Measurements from ENCODE around the gene CDC5L. TPM values are rescaled to one million over a fixed set of nuclear protein-coding genes. Genes with fewer than 3 reads are reported as not detected.
"Not testable (repeated sequence)": the region's sequence is repeated elsewhere in the genome, so short reads cannot be mapped to it uniquely, and the experiment has no call there.

The CDC5L gene
- total and polyA plus RNA-seq, 11 donors: 5.8 to 24.8 (median 18.5) TPM

DNA sequence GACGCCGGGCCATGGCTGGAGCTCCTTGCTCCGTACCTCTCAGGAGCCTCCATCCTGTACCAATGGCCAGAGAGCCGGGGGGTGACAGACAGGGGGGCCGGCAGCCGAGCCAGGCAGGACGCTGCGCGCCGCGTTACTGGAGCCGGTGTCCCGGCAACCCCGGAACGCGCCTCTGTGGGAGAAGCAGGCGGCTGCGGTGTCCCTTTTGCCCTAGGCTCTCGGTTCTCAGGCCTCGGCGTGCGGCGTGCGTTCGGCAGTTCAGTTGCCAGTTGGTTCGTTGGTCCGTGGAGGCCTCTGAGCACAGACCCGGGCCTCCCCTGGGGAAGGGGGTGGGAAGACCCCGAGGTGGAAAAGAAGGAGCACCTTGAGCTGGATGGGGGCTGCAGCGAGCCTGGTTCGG is 45.0 kb upstream of the CDC5L start, which contains the start of gene SPATS1:
Gene SPATS1, plus strand, starts transcription at position 162 of the 400 bp plus-strand sequence. CDS start 446 bp downstream, outside the sequence.
- peak within 1 kb of the TSS; percentile 8 to 53 (median 36) for H3K4me3 ChIP-seq
- ATAC-seq (peak; percentile 34 to 68 (median 48)), DNase-seq (peak; percentile 16 to 72 (median 31))
- H3K9me3 ChIP-seq: no peaks in the 10 kb centered on the region
- H3K4me1 ChIP-seq: peaks cover 0 to 12% (median 5%) of the 10 kb centered on the region in 12 donors
- H3K27ac ChIP-seq: peak within 1 kb of the TSS in 1 of 12 donors; percentile 42
- TF ChIP-seq POLR2A (IDR thresholded peaks at IDR 0.05): no peak
- TF ChIP-seq, protein P1, sequence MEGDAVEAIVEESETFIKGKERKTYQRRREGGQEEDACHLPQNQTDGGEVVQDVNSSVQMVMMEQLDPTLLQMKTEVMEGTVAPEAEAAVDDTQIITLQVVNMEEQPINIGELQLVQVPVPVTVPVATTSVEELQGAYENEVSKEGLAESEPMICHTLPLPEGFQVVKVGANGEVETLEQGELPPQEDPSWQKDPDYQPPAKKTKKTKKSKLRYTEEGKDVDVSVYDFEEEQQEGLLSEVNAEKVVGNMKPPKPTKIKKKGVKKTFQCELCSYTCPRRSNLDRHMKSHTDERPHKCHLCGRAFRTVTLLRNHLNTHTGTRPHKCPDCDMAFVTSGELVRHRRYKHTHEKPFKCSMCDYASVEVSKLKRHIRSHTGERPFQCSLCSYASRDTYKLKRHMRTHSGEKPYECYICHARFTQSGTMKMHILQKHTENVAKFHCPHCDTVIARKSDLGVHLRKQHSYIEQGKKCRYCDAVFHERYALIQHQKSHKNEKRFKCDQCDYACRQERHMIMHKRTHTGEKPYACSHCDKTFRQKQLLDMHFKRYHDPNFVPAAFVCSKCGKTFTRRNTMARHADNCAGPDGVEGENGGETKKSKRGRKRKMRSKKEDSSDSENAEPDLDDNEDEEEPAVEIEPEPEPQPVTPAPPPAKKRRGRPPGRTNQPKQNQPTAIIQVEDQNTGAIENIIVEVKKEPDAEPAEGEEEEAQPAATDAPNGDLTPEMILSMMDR (IDR thresholded peaks at IDR 0.05): no peak
- no peaks in the 10 kb centered on the region for H3K36me3 ChIP-seq
- peaks cover 0 to 21% (median 0%) of the 10 kb centered on the region in 9 donors for H3K27me3 ChIP-seq
- intact Hi-C loops (cut with DNase I): loop anchor here in 1 of 10 donors (5.0 kb wide), 1 partner anchor 190 kb away; no protein-coding TSS in a partner anchor
- 4 to 7% (median 6%) methylated on average over 27 to 31 of the region's 31 CpGs for WGBS, 4 donors

DNA sequence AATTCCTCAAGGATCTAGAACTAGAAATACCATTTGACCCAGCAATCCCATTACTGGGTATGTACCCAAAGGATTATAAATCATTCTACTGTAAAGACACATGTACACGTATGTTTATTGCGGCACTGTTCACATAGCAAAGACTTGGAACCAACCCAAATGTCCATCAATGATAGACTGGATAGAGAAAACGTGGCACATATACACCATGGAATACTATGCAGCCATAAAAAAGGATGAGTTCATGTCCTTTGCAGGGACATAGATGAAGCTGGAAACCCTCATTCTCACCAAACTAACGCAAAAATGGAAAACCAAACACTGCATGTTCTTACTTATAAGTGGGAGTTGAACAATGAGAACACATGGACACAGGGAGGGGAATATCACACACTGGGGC is 40.7 kb upstream of the CDC5L start:
- H3K27me3 ChIP-seq: peaks cover 0 to 21% (median 0%) of the 10 kb centered on the region in 9 donors
- intact Hi-C loops (cut with DNase I); H3K27ac ChIP-seq; H3K36me3 ChIP-seq; H3K9me3 ChIP-seq; ATAC-seq; H3K4me3 ChIP-seq; DNase-seq: not testable (repeated sequence)
- H3K4me1 ChIP-seq: peaks cover 0 to 11% (median 4%) of the 10 kb centered on the region in 12 donors
- 74 to 79% (median 76%) methylated on average over 4 of the region's 4 CpGs for WGBS, 4 donors

DNA sequence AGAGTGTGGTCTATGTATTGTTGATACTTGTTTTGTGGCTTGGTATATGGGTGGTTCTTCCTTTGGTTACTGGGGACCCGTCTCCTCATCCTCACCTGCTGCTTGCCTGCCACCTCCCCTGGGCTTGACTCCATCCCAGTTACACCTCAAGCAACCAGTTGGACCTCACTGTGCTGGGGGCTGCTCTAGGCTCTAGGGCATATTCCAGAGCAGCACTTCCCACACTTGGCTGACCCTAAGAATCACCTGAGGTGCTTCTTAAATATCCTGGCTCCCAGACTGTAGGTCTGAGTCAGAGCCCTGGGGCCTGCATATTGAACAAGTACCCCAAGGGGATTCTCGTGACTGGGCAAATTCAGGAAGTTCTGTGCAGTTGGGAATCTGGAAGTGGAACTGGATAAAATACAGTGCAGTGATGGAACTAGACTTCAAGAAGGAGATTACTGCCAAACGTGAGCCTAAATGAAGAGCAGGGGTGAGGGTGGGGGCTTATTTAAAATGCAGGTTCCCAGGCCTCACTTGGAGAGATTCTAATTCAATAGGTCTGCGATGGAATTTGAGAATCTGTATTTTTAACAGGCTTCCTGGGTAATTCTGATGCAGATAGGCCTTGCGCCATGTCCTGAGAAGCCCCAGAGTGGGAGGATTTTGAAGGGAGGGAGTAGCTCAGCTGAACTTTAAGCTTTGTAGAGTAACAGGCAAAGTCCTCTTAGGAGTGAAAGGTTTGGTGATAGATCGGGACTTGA is 37.4 kb upstream of the CDC5L start:
- no peak for DNase-seq
- no peaks in the 10 kb centered on the region for H3K36me3 ChIP-seq
- TF ChIP-seq, protein P1 (IDR thresholded peaks at IDR 0.05): no peak
- no peak for TF ChIP-seq POLR2A (IDR thresholded peaks at IDR 0.05)
- WGBS, 4 donors: 65 to 74% (median 71%) methylated on average over 6 of the region's 6 CpGs
- no peak overlapping the region for H3K27ac ChIP-seq
- intact Hi-C loops (cut with DNase I): no loop called here
- H3K4me1 ChIP-seq: no peaks in the 10 kb centered on the region
- no peak for ATAC-seq
- no peaks in the 10 kb centered on the region for H3K9me3 ChIP-seq
- no peak overlapping the region for H3K4me3 ChIP-seq
- peaks cover 0 to 10% (median 0%) of the 10 kb centered on the region in 9 donors for H3K27me3 ChIP-seq

DNA sequence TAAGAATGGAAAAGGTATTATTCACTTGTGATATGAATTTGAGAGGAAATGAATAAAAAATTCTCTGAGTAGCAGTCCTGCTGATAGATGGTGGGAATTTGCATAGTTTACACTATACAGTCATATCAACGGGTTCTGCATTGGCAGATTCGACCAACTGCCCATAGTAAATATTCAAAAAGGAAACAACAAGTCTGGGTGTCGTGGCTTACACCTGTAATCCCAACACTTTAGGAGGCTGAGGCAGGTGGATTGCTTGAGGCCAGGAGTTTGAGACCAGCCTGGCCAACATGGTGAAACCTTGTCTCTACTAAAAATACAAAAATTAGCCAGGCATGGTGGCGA is 36.9 kb upstream of the CDC5L start:
- H3K4me3 ChIP-seq; H3K9me3 ChIP-seq; H3K4me1 ChIP-seq; H3K36me3 ChIP-seq; DNase-seq; ATAC-seq; intact Hi-C loops (cut with DNase I); H3K27me3 ChIP-seq; H3K27ac ChIP-seq: not testable (repeated sequence)
- 70 to 83% (median 78%) methylated on average over 4 of the region's 4 CpGs for WGBS, 4 donors

DNA sequence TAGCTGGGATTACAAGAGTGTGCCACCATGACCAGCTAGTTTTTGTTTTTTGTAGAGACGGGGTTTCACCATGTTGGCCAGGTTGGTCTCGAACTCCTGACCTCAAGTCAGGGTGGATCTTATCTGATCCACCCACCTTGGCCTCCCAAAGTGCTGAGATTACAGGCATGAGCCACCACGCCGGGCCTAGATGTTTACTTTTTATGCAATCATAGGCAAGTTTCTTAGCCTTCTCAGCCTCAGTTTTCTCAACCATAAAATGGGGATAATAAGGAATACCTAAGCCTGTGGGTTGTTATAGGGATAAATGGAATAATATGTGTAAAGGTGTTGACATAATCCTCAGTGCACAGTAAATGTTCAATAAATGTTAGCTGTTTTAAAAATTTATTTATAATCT is 35.2 kb upstream of the CDC5L start:
- no peak for DNase-seq
- TF ChIP-seq POLR2A (IDR thresholded peaks at IDR 0.05): no peak
- TF ChIP-seq, protein P1 (IDR thresholded peaks at IDR 0.05): no peak
- H3K4me3 ChIP-seq: no peak overlapping the region
- no peaks in the 10 kb centered on the region for H3K27me3 ChIP-seq
- no peaks in the 10 kb centered on the region for H3K4me1 ChIP-seq
- intact Hi-C loops (cut with DNase I): no loop called here
- no peak for ATAC-seq
- H3K36me3 ChIP-seq: no peaks in the 10 kb centered on the region
- H3K27ac ChIP-seq: no peak overlapping the region
- WGBS, 4 donors: 86 to 90% (median 89%) methylated on average over 4 of the region's 4 CpGs
- peaks cover 0 to 6% (median 0%) of the 10 kb centered on the region in 12 donors for H3K9me3 ChIP-seq

All from heart left ventricle (tissue), 16 donors.